ENCODE data around the gene RNF180. TPM values are rescaled to one million over a fixed set of nuclear protein-coding genes. Genes with fewer than 3 reads are reported as not detected.

Gene RNF180
- total RNA-seq, 4 donors from 2014 or later = 6.0 to 13.1 (median 10.1) TPM

DNA sequence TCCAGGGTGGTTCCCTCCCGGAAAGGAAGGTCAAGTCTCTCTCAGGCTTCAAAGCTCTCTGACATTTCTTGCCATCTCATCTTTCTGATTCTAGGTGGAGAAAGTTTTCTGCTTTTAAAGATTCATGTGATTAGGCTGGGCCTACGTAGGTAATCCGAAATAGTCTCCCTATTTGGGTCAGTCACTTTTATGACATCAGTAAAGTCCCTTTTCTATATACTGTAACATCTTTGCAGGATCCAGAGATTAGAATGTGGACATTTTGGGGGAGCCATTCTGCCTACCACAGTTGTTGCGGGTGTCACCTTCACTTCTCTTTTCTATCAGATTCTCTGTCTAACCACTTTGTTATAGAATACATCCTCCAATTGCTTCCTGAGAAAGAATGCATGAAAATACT, 1.9 kb upstream of the RNF180 start:
- Histone ChIP-seq H3K27me3 (peaks cover 0 to 4% of the 10 kb centered on the region in 2 donors), H3K36me3 (no peaks in the 10 kb centered on the region), H3K4me3 (no peak overlapping the region), H3K4me1 (peaks cover 0 to 11% (median 0%) of the 10 kb centered on the region in 4 donors), H3K27ac (no peak overlapping the region), H3K9me3 (no peaks in the 10 kb centered on the region)
- TF ChIP-seq, protein P1, sequence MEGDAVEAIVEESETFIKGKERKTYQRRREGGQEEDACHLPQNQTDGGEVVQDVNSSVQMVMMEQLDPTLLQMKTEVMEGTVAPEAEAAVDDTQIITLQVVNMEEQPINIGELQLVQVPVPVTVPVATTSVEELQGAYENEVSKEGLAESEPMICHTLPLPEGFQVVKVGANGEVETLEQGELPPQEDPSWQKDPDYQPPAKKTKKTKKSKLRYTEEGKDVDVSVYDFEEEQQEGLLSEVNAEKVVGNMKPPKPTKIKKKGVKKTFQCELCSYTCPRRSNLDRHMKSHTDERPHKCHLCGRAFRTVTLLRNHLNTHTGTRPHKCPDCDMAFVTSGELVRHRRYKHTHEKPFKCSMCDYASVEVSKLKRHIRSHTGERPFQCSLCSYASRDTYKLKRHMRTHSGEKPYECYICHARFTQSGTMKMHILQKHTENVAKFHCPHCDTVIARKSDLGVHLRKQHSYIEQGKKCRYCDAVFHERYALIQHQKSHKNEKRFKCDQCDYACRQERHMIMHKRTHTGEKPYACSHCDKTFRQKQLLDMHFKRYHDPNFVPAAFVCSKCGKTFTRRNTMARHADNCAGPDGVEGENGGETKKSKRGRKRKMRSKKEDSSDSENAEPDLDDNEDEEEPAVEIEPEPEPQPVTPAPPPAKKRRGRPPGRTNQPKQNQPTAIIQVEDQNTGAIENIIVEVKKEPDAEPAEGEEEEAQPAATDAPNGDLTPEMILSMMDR (IDR thresholded peaks at IDR 0.05) = no peak
- no peak for TF ChIP-seq POLR2A (IDR thresholded peaks at IDR 0.05)
- no peak for TF ChIP-seq EP300 (IDR thresholded peaks at IDR 0.05)
- WGBS, 2 donors = 87 to 88% methylated on average over 4 of the region's 4 CpGs
- no peak for DNase-seq (ENCODE audit: low spot score in 2 of 2)

DNA sequence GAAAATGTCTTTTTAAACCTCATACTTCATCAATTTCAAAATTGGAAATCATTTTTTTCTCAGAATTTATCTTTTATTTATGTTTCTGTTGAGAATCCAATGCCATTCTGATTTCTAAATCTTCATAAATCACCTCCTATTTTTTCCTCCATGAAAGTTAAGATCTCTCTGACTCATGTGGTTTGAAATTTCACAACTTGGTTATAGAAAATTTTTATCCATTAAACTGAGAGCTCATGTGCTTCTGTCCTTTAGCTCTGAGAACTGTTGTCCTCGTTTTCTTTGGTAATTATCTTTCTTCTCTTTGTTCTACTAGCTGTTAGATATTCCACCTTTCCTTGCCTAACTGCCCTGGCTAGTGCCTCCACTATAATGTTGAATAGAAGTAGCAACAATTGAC, 1.5 kb upstream of the RNF180 start:
- H3K4me1 ChIP-seq = peaks cover 0 to 11% (median 0%) of the 10 kb centered on the region in 4 donors
- peaks cover 0 to 4% of the 10 kb centered on the region in 2 donors for H3K27me3 ChIP-seq
- no peak overlapping the region for H3K27ac ChIP-seq
- H3K4me3 ChIP-seq = no peak overlapping the region
- WGBS, 2 donors = 66 to 80% methylated on average over 1 of the region's 1 CpG
- TF ChIP-seq EP300 (IDR thresholded peaks at IDR 0.05) = no peak
- TF ChIP-seq, protein P1 (IDR thresholded peaks at IDR 0.05) = no peak
- TF ChIP-seq POLR2A (IDR thresholded peaks at IDR 0.05) = no peak
- H3K9me3 ChIP-seq = no peaks in the 10 kb centered on the region
- no peaks in the 10 kb centered on the region for H3K36me3 ChIP-seq
- DNase-seq (ENCODE audit: low spot score in 2 of 2) = no peak

DNA sequence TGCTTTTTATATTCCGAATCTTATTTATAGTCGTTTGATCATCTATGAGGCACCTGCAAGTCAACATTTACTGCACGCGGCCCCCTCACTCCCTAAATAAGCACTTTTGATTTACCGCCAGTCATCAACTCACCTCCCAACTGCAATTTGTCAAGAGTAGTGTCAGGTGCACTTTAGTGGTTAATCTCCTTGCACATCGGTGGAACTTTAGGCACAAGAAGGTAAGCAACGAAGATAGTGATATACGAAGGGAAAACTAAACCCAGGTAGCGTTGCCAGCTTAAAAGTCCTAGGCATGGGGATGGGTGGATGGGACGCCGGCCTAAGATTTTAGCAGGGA, 513 bp upstream of the RNF180 start:
- Histone ChIP-seq H3K9me3 (no peaks in the 10 kb centered on the region), H3K36me3 (no peaks in the 10 kb centered on the region), H3K4me1 (peaks cover 0 to 11% (median 0%) of the 10 kb centered on the region in 4 donors), H3K4me3 (peak overlapping the region; percentile 47 to 86 (median 72)), H3K27ac (peak overlapping the region; percentile 48 to 86 (median 60)), H3K27me3 (peaks cover 0 to 4% of the 10 kb centered on the region in 2 donors)
- DNase-seq (ENCODE audit: low spot score in 2 of 2) = no peak
- TF ChIP-seq, protein P1 (IDR thresholded peaks at IDR 0.05) = no peak
- no peak for TF ChIP-seq EP300 (IDR thresholded peaks at IDR 0.05)
- no peak for TF ChIP-seq POLR2A (IDR thresholded peaks at IDR 0.05)
- WGBS, 2 donors = 45 to 52% methylated on average over 11 of the region's 11 CpGs

DNA sequence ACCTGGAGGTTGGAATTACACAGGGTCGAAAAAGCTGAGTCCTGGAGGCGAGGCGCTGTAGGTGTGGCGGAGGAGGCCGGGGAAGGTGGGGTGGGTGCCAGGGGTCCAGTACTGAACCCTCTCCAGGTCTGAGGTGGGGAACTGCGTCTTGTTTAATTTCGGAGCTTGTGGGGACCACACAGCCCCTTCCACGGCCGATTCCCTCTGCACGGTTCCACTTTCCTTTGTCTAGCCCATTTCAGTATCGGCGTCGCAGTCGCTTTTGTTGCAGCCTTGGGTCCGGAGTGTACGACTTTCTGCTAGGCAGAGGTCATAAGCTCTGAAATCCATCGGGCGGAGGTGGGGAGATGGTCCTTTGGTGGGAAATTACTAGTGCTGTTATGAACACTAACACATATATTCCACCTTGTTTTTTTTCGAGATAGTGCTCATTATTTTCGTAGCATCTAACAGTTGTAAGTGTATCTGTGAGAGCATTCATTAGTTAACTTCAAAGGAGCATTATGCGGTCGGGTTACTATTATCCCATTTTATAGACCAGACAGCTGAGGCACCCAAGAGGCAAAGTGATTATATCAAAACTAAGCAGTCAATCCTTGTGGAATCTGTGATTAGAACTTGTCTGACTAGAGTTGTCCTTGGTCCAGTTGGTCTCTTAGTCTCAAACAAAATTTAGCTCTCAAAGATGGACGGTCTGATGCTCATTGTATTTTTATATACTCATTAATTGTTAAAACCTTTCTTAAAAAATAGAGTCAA, 737 bp downstream of the RNF180 start:
- peaks cover 0 to 11% (median 0%) of the 10 kb centered on the region in 4 donors for H3K4me1 ChIP-seq
- TF ChIP-seq EP300 (IDR thresholded peaks at IDR 0.05) (no peak), POLR2A (IDR thresholded peaks at IDR 0.05) (no peak)
- TF ChIP-seq, protein P1 (IDR thresholded peaks at IDR 0.05) = no peak
- 14 to 20% methylated on average over 23 of the region's 23 CpGs for WGBS, 2 donors

DNA sequence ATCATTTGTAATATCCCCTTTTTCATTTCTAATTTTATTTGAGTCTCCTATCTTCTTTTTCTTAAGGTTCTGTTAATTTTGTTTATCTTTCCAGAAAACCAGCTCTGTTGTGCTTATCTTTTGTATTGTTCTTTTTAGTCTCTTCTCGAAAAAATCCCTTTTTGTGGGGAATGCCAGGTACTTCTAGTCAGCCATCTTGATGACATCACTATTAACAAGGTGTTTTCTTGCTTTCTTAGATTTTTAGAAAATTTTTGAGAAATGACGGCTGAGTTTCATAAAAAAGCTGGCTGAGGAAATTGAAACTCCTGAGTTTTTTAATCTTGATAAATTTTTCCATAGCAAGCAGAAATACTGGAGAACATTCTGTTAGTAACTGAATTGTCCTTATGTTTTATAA, 10.7 kb downstream of the RNF180 start:
- WGBS, 2 donors = 85 to 91% methylated on average over 2 of the region's 2 CpGs
- H3K9me3 ChIP-seq = peaks cover 0 to 11% (median 4%) of the 10 kb centered on the region in 4 donors
- no peak for TF ChIP-seq EP300 (IDR thresholded peaks at IDR 0.05)
- TF ChIP-seq, protein P1 (IDR thresholded peaks at IDR 0.05) = no peak
- TF ChIP-seq POLR2A (IDR thresholded peaks at IDR 0.05) = no peak
- H3K4me1 ChIP-seq = peaks cover 0 to 6% (median 0%) of the 10 kb centered on the region in 4 donors
- no peak overlapping the region for H3K4me3 ChIP-seq
- no peak overlapping the region for H3K27ac ChIP-seq
- no peaks in the 10 kb centered on the region for H3K36me3 ChIP-seq
- H3K27me3 ChIP-seq = no peaks in the 10 kb centered on the region
- DNase-seq (ENCODE audit: low spot score in 2 of 2) = no peak

More for the DNA sequence above, 737 bp downstream of the RNF180 start:
- H3K4me3 ChIP-seq = peak overlapping the region; percentile 47 to 86 (median 72)
- H3K27me3 ChIP-seq = peaks cover 0 to 4% of the 10 kb centered on the region in 2 donors
- peak overlapping the region; percentile 48 to 86 (median 60) for H3K27ac ChIP-seq
- no peak for DNase-seq (ENCODE audit: low spot score in 2 of 2)
- no peaks in the 10 kb centered on the region for H3K36me3 ChIP-seq
- no peaks in the 10 kb centered on the region for H3K9me3 ChIP-seq
